GM12891 (cell line): Measurements from ENCODE around the gene MYRF.

Experiments
- POLR2AphosphoS5 ChIP-seq: IDR thresholded peaks from 2 replicates; pipeline ENCODE4 v1.6.1; 2011; ENCODE audit warnings: low read depth, low read length, control low read depth
- TAF1 ChIP-seq: IDR thresholded peaks from 2 replicates; pipeline ENCODE4 v1.6.1; 2011; ENCODE audit warnings: low read depth, low read length, control low read depth

DNA sequence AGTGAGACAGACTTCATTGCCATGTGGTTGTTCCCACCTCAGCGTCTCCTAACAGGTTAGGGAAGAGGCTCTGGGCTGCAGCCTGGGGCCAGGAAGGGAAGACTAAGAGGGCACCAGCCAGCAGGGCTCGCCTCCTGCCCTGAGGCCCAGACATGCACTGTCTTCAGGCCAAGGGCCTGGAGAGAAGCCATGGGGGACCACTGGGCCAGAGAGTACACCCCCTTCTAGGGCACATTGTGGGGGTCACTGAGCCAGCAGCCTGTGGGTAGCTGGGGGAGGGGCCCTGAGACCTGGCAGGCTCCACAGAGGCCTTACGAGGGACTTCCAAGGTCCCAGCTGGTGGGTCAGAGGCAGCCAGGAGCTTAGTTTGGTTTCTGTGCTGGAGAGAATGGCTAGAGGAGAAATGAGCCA lies 25.0 kb upstream of the MYRF start:
- TF ChIP-seq TAF1 (no peak), POLR2AphosphoS5 (no peak)
